MCF 10A (cell line): ENCODE results near the gene PIK3IP1. TPM values are rescaled to one million over a fixed set of nuclear protein-coding genes. Genes with fewer than 3 reads are reported as not detected.

Experiments used
- BruUV-seq: library from RNA; stranded (reverse); fragments of 400-500 nt; replicated peaks from 2 replicates; lab custom pipeline; 2021; lab: Mats Ljungman, UMichigan
- CTCF ChIA-PET: fragments of 300-600 bp; sonication (Branson Sonifier 250); formaldehyde crosslinking; extraction: SDS; loops from one replicate; lab custom pipeline; 2021; ENCODE audit warnings: antibody characterized with exemption, inconsistent platforms; lab: Yijun Ruan, JAX
- POLR2A ChIA-PET: fragments of 300-600, 350-650 bp; sonication (Branson Sonifier 250); formaldehyde crosslinking; extraction: SDS; loops from one replicate; lab custom pipeline; 2020; ENCODE audit warnings: antibody characterized with exemption, inconsistent platforms; lab: Yijun Ruan, JAX
- DNase-seq: peaks from one replicate; pipeline ENCODE4 v3.0.0-alpha.2; 2018; ENCODE audit not compliant: unreplicated experiment
- H3K27ac Mint-ChIP-seq: one replicate; pipeline ENCODE4 v1.8.0; 2022; ENCODE audit warnings: mild to moderate bottlenecking, low read depth, mixed read lengths; ENCODE audit not compliant: unreplicated experiment
- H3K27me3 Mint-ChIP-seq: one replicate; pipeline ENCODE4 v1.8.0; 2022; ENCODE audit warnings: mixed read lengths; ENCODE audit not compliant: insufficient read depth, unreplicated experiment
- H3K36me3 Mint-ChIP-seq: one replicate; pipeline ENCODE4 v1.8.0; 2022; ENCODE audit warnings: mild to moderate bottlenecking, moderate library complexity, mixed read lengths; ENCODE audit not compliant: insufficient read depth, unreplicated experiment
- H3K4me1 Mint-ChIP-seq: one replicate; pipeline ENCODE4 v1.8.0; 2022; ENCODE audit warnings: mixed read lengths; ENCODE audit not compliant: insufficient read depth, unreplicated experiment
- H3K4me3 Mint-ChIP-seq: one replicate; pipeline ENCODE4 v1.8.0; 2022; ENCODE audit warnings: mild to moderate bottlenecking, moderate library complexity, mixed read lengths; ENCODE audit not compliant: unreplicated experiment
- H3K9me3 Mint-ChIP-seq: one replicate; pipeline ENCODE4 v1.8.0; 2022; ENCODE audit warnings: mixed read lengths; ENCODE audit not compliant: unreplicated experiment
- intact Hi-C: fragments of 100-400 bp; cut with micrococcal nuclease; formaldehyde crosslinking; loops from 2 replicates; pipeline ENCODE4 v1.14.1; 2022
- total RNA-seq: library from RNA; stranded (reverse); gene quantifications from 2 replicates; pipeline ENCODE4 v1.2.3, GENCODE V29; 2022
- TF ChIP-seq, protein P1 (sequence below): fragments of 200-600 bp; IDR thresholded peaks from one replicate; pipeline ENCODE4 v1.8.0; 2022; ENCODE audit warnings: antibody characterized with exemption, mild to moderate bottlenecking; ENCODE audit not compliant: unreplicated experiment

Gene PIK3IP1
- total RNA-seq, 1 experiment from 2014 or later = 0.93 TPM

DNA sequence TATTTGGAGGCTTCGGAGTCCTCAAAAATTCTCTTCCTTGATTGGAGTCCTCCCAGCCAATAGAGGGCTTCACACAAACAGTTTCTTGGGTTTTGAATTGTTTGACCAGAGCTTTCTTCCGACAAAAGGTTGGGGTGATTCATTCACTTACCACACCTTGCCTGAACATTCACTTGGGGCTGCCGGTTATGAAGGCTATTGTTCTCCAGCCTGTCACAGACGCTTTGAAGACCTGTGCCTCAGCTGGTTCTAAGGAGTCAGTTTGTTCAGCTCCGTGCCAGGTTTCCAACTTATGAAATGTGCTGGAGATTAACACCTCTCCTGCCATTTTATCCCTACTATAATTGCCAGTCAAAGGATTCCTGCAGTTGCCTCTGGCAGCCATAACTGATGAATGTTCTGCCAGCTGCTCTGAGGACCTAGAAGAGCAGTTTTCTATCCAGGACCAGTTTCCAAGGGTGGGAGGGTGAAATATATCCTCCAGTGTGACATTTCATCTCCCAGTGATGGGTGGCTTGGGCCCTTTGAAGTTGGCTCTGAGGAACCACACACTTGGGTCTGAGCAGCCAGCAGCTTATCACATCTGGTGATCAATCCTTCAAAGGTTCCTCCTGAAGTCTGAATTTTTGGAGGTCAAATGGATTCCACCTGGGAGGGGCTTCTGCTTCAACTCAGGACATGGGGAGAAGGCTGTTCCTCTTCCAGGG lies 48.8 kb downstream of the PIK3IP1 start:
- H3K4me3 Mint-ChIP-seq = peak overlapping the region; percentile 60
- ChIA-PET CTCF (interaction anchor here (0.5 to 4.1 kb wide), 11 partner anchors 10 to 57 kb away, joined by 3 to 39 read pairs (median 3); partner anchors contain the start of gene LIMK2), POLR2A (interaction anchor here (0.6 to 3.9 kb wide), 26 partner anchors 9 to 479 kb away, joined by 3 to 33 read pairs (median 4); partner anchors contain the start of genes LIMK2, MORC2, PATZ1 and RNF185)
- no peaks in the 10 kb centered on the region for H3K27me3 Mint-ChIP-seq
- intact Hi-C loops = no loop called here
- no peaks in the 10 kb centered on the region for H3K9me3 Mint-ChIP-seq
- no TSS peak for BruUV-seq
- DNase-seq = peak; percentile 83
- H3K36me3 Mint-ChIP-seq = peaks cover 17% of the 10 kb centered on the region
- peaks cover 18% of the 10 kb centered on the region for H3K4me1 Mint-ChIP-seq
- H3K27ac Mint-ChIP-seq = peak overlapping the region; percentile 86
- TF ChIP-seq, protein P1, sequence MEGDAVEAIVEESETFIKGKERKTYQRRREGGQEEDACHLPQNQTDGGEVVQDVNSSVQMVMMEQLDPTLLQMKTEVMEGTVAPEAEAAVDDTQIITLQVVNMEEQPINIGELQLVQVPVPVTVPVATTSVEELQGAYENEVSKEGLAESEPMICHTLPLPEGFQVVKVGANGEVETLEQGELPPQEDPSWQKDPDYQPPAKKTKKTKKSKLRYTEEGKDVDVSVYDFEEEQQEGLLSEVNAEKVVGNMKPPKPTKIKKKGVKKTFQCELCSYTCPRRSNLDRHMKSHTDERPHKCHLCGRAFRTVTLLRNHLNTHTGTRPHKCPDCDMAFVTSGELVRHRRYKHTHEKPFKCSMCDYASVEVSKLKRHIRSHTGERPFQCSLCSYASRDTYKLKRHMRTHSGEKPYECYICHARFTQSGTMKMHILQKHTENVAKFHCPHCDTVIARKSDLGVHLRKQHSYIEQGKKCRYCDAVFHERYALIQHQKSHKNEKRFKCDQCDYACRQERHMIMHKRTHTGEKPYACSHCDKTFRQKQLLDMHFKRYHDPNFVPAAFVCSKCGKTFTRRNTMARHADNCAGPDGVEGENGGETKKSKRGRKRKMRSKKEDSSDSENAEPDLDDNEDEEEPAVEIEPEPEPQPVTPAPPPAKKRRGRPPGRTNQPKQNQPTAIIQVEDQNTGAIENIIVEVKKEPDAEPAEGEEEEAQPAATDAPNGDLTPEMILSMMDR = no peak

DNA sequence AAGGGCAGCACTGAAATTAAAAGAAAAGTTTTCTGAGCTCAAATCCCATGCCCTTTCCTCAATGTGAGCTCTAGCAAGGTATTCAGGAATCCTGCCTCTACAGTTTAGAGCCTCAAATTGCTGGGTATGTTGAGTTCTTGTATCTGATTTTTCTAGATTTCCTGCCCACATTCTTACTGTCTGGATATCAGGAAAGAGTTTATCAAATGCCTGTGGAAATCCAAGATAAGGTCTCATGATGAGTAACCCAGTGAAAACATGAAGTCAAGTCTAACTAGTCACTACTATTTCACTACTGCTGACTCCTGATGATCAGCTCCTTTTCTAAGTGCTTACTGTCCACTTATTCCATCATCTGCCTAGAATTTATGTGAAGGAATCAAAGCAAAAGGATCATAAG lies 50.4 kb downstream of the PIK3IP1 start:
- H3K36me3 Mint-ChIP-seq = peaks cover 14% of the 10 kb centered on the region
- no peak overlapping the region for H3K27ac Mint-ChIP-seq
- no peak overlapping the region for H3K4me3 Mint-ChIP-seq
- no peak for DNase-seq
- TF ChIP-seq, protein P1 = no peak
- intact Hi-C loops = no loop called here
- BruUV-seq = no TSS peak
- ChIA-PET CTCF (interaction anchor here (0.5 to 4.1 kb wide), 4 partner anchors 10 to 89 kb away, joined by 3 to 39 read pairs (median 10); no protein-coding TSS in a partner anchor), POLR2A (interaction anchor here (0.8 to 3.9 kb wide), 8 partner anchors 9 to 273 kb away, joined by 3 to 33 read pairs (median 5); partner anchors contain the start of genes LIMK2, MORC2 and TUG1)
- no peaks in the 10 kb centered on the region for H3K27me3 Mint-ChIP-seq
- H3K9me3 Mint-ChIP-seq = no peaks in the 10 kb centered on the region
- H3K4me1 Mint-ChIP-seq = peaks cover 18% of the 10 kb centered on the region

DNA sequence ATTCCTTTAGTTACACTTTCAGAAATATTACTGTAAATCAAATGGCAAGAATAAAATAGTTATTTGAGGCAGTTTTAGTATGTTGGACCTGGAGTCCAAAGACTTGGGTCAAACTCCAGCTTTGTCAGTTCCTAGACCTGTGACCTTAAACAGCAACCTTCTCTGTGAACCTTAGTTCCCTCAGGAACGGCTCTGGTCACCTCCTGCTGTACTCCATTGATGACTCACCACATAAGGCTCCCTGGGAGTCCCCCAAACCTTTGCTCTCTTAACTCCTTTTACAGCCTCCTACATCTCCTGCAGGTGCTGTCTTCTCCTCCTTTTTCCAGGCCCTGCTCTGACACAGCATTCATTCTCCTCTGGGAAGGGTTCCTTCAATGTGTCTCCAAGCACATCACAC lies 51.1 kb downstream of the PIK3IP1 start:
- BruUV-seq = no TSS peak
- TF ChIP-seq, protein P1 = no peak
- CTCF ChIA-PET = interaction anchor here (0.6 to 4.1 kb wide), 5 partner anchors 9 to 79 kb away, joined by 3 to 16 read pairs (median 4); no protein-coding TSS in a partner anchor
- Mint-ChIP-seq H3K27ac (peak overlapping the region; percentile 16), H3K27me3 (no peaks in the 10 kb centered on the region), H3K4me1 (peaks cover 18% of the 10 kb centered on the region), H3K36me3 (peaks cover 14% of the 10 kb centered on the region), H3K9me3 (no peaks in the 10 kb centered on the region), H3K4me3 (no peak overlapping the region)
- intact Hi-C loops = no loop called here
- DNase-seq = peak; percentile 29
- POLR2A ChIA-PET = interaction anchor here (0.8 to 2.6 kb wide), 5 partner anchors 9 to 67 kb away, joined by 3 to 9 read pairs (median 4); no protein-coding TSS in a partner anchor

DNA sequence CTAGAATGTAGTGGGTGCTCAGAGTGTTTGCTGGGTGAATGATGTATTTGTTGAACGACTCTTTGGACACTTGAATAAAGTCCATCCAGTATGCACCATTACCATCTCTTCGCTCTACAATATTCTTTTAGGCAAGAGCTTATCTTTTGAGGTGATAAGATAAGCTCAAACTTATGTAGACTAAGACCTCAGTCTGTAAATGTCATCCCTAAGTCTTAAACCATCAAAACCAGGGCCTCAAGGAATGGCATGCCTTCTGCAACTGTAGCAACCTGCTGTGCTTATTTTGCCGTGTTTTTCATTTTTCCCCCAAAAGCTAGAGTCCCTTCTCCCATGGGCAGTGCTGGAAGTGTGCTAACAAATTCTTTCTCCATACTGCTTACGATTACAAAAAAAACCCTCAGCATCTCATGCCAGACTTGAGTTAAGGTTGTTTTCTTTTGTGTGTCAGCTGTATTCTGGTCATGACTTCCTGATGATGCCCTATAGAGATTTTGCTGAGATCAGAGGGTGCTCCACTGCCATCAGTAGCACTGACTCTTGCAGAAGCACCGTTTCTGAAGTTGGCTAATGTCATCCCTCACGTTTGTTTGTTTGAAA lies 52.4 kb downstream of the PIK3IP1 start:
- intact Hi-C loops = no loop called here

More for the DNA sequence above, 52.4 kb downstream of the PIK3IP1 start:
- Mint-ChIP-seq H3K27ac (no peak overlapping the region), H3K9me3 (no peaks in the 10 kb centered on the region), H3K36me3 (peaks cover 14% of the 10 kb centered on the region), H3K4me3 (no peak overlapping the region), H3K27me3 (no peaks in the 10 kb centered on the region), H3K4me1 (peaks cover 20% of the 10 kb centered on the region)
- TF ChIP-seq, protein P1 = no peak
- ChIA-PET CTCF (interaction anchor here (0.6 to 4.1 kb wide), 12 partner anchors 8 to 477 kb away, joined by 3 to 16 read pairs (median 3); no protein-coding TSS in a partner anchor), POLR2A (interaction anchor here (1.2 to 2.6 kb wide), 4 partner anchors 10 to 20 kb away, joined by 3 to 9 read pairs (median 6); no protein-coding TSS in a partner anchor)
- no peak for DNase-seq
- BruUV-seq = no TSS peak
